NCI-H2081 treated with DMSO at 0.1 percent for 48 hours (cell line): Measurements from ENCODE around the gene EGFL8.
"Not testable (repeated sequence)": the region's sequence is repeated elsewhere in the genome, so short reads cannot be mapped to it uniquely, and the experiment has no call there.

Source experiments
- DNase-seq: peaks from one replicate; lab custom pipeline; 2025; lab: John Stamatoyannopoulos, UW

Gene EGFL8

GRCh38 chr6:32184084-32184640, 19.8 kb downstream of the EGFL8 start, which contains the start of gene AGER:
Gene AGER, minus strand, starts transcription at chr6:32184253. Its CDS starts 31 bp downstream, at chr6:32184222.
- no peak for DNase-seq

DNA sequence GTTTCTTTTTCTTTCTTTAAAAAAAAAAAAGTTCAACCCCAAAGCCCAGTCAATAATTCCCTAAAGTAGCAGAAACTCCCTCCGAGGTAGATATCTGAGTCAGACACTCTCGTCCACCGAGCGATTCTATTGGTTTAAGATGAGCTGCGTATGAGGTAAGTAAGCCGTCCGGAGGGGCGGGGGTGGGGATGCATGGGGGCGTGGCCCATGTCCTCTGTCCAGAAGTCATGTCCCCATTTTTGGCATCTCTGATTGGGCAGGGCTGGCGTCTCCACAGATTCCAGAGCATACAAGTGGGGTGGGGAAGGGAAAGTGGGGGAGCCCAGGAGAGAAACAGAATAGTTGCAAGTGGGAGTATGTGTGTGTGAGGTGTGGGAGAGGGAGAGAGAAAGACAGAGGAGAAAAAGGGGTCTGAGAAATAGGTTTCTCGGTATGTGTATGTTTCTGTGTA, 21.3 kb downstream of the EGFL8 start:
- not testable (repeated sequence) for DNase-seq

GRCh38 chr6:32186151-32186840, 21.9 kb downstream of the EGFL8 start:
- not testable (repeated sequence) for DNase-seq

DNA sequence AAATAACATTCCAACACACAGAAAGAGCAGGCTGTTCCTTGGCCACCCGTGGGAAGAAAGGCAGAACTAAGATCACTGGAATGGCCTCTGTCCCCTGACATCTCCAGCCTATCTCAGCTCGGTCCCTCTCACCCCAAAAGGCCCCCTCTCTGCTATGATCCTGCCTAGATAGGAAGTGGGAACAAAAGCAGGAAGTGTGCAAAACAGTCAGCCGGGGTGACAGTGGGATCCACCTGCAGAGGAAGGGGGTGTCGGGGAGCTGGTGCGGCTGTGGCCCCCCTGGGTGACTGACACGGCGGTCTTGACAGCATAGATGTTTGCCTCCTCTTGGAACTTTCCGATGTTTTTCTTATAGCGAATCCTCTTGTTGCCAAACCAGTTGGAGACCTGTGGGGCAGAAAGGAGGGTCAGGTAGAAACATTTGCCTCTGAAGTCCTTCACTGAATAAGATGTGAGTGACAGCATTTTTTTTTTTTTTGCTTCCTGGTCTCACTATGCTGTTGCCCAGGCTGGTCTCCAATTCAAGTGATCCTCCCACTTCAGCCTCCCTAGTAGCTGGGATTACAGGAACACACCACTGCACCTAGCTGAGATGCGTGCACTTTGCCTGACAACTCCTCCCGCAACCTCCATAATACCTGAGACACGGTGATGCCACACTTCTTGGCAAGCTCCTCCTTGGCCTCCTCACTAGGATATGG, 22.8 kb downstream of the EGFL8 start:
- no peak for DNase-seq

DNA sequence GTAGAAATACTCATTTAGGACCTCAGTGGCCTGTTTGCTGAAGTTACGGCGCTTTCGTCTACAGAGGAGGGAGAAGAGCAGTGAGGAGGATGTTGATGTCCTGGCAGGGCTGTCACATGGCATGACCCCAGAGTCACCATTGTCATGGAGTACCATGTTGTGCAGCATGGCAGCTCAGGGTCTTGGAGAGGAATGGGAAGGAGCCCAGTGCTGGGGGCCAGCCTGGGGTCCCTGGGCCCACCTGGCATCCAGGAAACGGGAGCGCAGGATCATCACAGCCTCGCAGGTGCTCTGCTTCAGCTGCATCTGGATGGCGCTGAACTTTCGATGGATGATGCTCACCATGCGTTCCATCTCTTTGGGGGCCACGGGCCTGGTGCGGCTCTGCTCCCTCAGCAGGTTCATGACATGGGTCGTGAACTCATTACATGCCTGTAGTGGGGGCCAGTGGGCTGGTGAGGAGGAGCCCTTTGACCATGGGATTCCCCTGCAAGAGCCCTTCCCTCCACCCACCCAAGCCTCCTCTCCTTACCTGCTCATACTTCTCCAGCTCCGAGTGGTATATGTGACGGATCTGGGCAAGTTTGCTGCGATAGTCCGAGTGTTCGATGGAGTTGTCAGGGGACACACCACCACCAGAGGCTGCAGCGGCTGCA, 23.5 kb downstream of the EGFL8 start:
- not testable (repeated sequence) for DNase-seq

- no peak for DNase-seq
Measured at GRCh38 chr6:32188381-32189068, 24.1 kb downstream of the EGFL8 start.

- DNase-seq = no peak
Measured at GRCh38 chr6:32189069-32189741, 24.8 kb downstream of the EGFL8 start.

DNA sequence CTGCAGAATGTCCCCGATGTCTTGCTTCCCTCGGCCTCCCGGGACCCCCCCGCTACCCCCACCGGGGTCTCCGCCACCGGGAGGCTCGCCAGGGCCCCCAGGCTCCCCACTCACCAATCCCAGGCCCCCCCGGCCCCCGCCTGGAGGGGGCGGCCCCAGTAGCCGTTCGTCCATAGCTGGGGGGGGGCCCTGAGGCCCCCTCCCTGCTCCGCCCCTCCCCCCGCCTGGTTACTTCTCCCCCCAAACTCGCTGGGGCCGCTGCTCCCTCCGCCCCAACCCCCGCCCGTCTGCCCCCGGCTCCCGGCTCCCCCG, 25.3 kb downstream of the EGFL8 start:
- DNase-seq = no peak

GRCh38 chr6:32190054-32190851, 25.9 kb downstream of the EGFL8 start, which contains the start of gene PBX2:
Gene PBX2, minus strand, starts transcription at chr6:32190202. Its CDS starts 287 bp downstream, at chr6:32189915.
- DNase-seq = no peak

- DNase-seq = no peak
Measured at GRCh38 chr6:32190911-32191677, 26.7 kb downstream of the EGFL8 start.

DNA sequence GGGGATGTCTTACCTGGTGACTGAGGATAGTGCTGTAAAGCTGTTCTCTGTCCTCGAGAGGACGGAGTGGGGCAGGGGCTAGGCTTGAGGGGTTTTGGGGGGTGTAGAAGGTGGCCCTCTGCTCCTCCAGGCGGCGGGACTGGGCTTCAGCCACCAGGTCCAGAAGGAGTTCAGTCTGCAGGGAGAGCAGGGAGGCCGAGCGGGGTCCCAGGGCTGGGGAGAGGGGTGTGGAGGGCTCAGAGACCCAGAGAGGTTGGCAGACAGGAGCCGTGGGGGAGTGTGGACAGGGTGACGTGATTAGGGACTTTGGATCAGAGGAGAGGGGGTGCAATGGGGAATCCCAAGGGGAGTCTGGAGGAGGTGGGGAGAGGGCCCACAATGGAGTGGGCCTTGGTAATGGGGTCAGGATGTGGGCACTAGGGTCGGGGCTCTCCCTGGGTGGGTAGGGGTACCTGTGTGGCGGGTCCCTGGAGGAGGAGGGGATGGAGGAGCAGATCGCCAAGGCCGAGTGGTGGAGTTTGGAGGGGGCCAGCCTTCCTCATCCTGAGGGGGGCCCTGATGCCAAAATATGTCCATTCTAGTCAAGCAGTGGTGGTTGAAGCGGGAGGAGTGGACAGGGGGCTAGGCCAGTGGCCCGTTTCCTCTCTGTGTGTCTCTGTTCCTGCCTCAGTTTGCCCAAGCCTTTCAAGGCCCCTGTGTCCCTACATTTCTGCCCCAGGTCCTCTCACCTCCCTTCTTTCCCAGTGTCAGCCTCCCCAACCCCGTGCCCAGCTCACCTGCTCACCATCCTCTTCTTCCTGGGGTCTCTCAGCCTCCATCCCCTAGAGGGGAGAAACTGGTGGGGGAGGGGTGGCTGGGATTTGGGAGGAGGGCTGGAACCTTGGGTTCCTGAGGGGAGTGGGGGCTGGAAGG, 27.6 kb downstream of the EGFL8 start:
- no peak for DNase-seq

GRCh38 chr6:32192608-32193039, 28.2 kb downstream of the EGFL8 start, which contains the start of gene GPSM3:
Gene GPSM3, minus strand, starts transcription at chr6:32192643. Its CDS starts 130 bp downstream, at chr6:32192513.
- DNase-seq = no peak

DNA sequence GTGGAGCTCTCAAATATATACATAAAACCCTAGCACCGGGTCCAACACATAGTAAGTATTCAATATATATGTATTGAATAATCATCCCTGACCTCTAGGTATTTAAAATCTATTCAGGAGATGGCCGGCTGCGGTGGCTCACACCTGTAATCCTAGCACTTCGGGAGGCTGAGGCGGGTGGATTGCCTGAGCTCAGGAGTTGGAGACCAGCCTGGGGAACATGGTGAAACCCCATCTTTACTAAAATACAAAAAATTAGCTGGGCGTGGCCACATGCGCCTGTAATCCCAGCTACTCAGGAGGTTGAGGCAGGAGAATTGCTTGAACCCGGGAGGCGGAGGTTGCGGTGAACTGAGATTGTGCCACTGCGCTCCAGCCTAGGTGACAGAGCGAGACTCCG, 28.7 kb downstream of the EGFL8 start:
- DNase-seq = not testable (repeated sequence)

GRCh38 chr6:32194388-32194787, 30.0 kb downstream of the EGFL8 start:
- no peak for DNase-seq

DNA sequence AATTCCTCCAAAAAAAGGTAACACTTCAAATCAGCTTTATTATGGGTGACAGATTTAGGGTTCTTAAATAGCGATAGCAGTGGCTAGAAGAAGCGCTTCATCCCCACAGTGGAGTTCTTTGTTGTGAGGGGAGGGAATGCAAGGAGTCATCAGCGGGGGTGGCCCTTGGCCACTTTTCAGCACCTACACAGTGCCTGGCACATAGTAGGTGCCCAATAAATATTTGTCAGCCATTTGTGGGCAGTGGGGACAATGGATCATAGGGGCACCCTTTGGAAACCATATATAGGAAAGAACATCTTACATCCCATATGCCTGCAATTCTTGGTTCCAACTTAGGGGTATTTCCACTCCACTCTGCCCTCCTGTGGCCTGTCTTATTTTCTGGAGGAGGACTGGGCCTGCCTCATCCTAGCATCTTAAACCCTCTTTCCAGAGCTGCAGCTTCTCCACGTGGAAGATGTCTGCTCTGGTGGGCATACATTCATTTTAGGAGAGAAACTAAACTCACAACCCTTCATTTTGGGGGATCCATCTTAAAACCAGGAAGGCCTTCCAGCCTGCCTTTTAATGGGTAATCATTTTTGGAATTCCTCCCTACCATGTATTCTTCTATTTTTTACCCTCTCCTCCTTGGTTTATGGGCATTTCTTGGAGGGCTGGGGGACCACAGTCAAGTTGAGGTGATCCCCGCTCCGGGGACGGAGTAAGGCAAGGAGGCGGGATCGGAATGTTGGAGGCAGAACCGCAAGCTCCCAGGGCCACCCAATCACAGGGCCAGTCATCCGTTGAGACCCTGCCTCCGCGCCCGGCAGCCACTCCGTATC, 30.6 kb downstream of the EGFL8 start:
- DNase-seq = no peak

GRCh38 chr6:32195652-32195901, 31.2 kb downstream of the EGFL8 start:
- DNase-seq = peak; percentile 91

DNA sequence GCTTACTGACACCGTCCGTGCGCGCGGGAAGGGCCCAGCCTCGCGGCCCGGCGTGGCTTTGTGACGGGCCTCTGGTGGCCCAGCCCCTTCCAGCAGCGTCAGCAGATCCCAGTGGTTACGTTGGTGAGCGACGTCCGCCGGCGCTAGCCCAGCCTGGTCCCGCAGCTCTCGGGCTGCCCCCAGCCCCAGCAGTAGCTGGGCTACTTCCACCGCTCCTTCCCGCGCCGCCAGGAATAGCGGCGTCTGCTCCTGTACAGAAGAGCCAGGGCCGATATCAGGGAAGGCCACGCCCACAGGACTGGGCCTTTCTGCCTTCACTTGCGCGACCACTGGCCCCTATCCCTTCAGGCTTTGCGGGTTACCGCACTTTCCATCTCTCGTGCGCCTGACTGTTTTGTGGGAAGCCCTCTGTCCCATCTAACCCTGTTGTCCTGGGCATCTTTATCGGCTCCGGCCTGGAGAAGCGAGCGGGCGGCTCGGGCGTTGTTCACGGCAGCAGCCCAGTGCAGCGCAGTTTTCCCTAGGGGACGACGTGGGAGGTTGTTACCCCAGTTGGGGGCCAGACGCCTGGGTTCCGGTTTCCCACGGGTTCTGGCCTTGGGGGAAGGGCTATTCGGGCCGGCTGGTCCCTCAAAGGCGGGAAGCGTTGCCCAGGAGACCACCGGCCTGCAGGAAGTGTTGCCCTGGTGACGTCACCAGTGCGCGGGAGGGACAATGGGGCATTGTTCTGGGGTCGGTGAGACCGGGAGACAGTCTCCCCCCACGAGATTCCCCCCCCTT, 31.7 kb downstream of the EGFL8 start:
- no peak for DNase-seq
